NCI-H748 (cell line): Measurements from ENCODE around the gene DOCK8.

Experiments used
- DNase-seq: peaks from one replicate; lab custom pipeline; 2025; ENCODE audit not compliant: unreplicated experiment; lab: John Stamatoyannopoulos, UW

The DOCK8 gene

GRCh38 chr9:357560-357959, 142.9 kb downstream of the DOCK8 start:
- no peak for DNase-seq

GRCh38 chr9:362561-363273, 148.1 kb downstream of the DOCK8 start:
- DNase-seq: no peak

- no peak for DNase-seq
Observed at GRCh38 chr9:363274-363612, 148.6 kb downstream of the DOCK8 start.

GRCh38 chr9:365436-365835, 150.8 kb downstream of the DOCK8 start:
- no peak for DNase-seq

GRCh38 chr9:366620-367019, 152.0 kb downstream of the DOCK8 start:
- DNase-seq: no peak

GRCh38 chr9:370086-370485, 155.4 kb downstream of the DOCK8 start:
- DNase-seq: no peak

- no peak for DNase-seq
Observed at GRCh38 chr9:371349-371748, 156.7 kb downstream of the DOCK8 start.

GRCh38 chr9:372128-372527, 157.5 kb downstream of the DOCK8 start:
- DNase-seq: no peak

- DNase-seq: no peak
Observed at GRCh38 chr9:373759-374206, 159.1 kb downstream of the DOCK8 start.

GRCh38 chr9:374736-375135, 160.1 kb downstream of the DOCK8 start:
- DNase-seq: no peak

- no peak for DNase-seq
Observed at GRCh38 chr9:376115-376514, 161.4 kb downstream of the DOCK8 start.

GRCh38 chr9:378263-378662, 163.6 kb downstream of the DOCK8 start:
- DNase-seq: no peak

- no peak for DNase-seq
Observed at GRCh38 chr9:382383-382782, 167.7 kb downstream of the DOCK8 start.

- DNase-seq: peak; percentile 63
Observed at GRCh38 chr9:385818-386398, 171.2 kb downstream of the DOCK8 start.

GRCh38 chr9:389159-389558, 174.5 kb downstream of the DOCK8 start:
- no peak for DNase-seq

GRCh38 chr9:389758-390157, 175.1 kb downstream of the DOCK8 start:
- DNase-seq: no peak

- DNase-seq: no peak
Observed at GRCh38 chr9:392077-392804, 177.6 kb downstream of the DOCK8 start.

- DNase-seq: no peak
Observed at GRCh38 chr9:394347-395052, 179.8 kb downstream of the DOCK8 start.

- DNase-seq: no peak
Observed at GRCh38 chr9:396396-396795, 181.7 kb downstream of the DOCK8 start.

GRCh38 chr9:398085-398484, 183.4 kb downstream of the DOCK8 start:
- DNase-seq: no peak

GRCh38 chr9:401223-401622, 186.6 kb downstream of the DOCK8 start:
- no peak for DNase-seq

- DNase-seq: no peak
Observed at GRCh38 chr9:404234-404633, 189.6 kb downstream of the DOCK8 start.
